K562 (cell line): ENCODE measurements around the gene GLUD1. TPM values are rescaled to one million over a fixed set of nuclear protein-coding genes. Genes with fewer than 3 reads are reported as not detected.
"Not testable (repeated sequence)": the region's sequence is repeated elsewhere in the genome, so short reads cannot be mapped to it uniquely, and the experiment has no call there.

Experiments
- ATAC-seq: fragments of 200-7000 bp; cut with Tn5 transposase; 3 replicates; pipeline ENCODE4 v1.9.1; 2020; ENCODE audit warnings: moderate library complexity
- BruUV-seq: library from RNA; stranded (reverse); fragments of 400-500 nt; replicated peaks from 2 replicates; lab custom pipeline; 2021; lab: Mats Ljungman, UMichigan
- CTCF ChIA-PET: fragments of 300-600 bp; formaldehyde crosslinking; extraction: SDS; loops from one replicate; lab custom pipeline; 2021; ENCODE audit warnings: low intra/inter-chr PET ratio; lab: Yijun Ruan, JAX
- POLR2A ChIA-PET: fragments of 300-600, 350-650 bp; sonication (Branson Sonifier 250); formaldehyde crosslinking; extraction: SDS; loops from one replicate; lab custom pipeline; 2021; ENCODE audit warnings: antibody characterized with exemption, inconsistent platforms; lab: Yijun Ruan, JAX
- DNase-seq, 4 experiments: peaks; one replicate each; pipeline versions ENCODE4 v3.0.0 to v3.0.0-alpha.2; 2011 to 2018; ENCODE audit warnings: low spot score in 3 of 4, mixed read lengths in 3 of 4; ENCODE audit errors: extremely low read depth in 1 of 4
- FAIRE-seq: peaks from 2 replicates; lab custom pipeline; 2011; peaks lifted over from hg19 to GRCh38; lab: Jason Lieb, UNC
- H2AFZ ChIP-seq: 2 replicates; pipeline ENCODE4 v1.6.0; 2011; ENCODE audit warnings: low read depth, low read length, control low read depth, inconsistent platforms
- H3K27ac ChIP-seq: fragments of 200-600 bp; 3 replicates; pipeline ENCODE4 v1.8.0; 2011; ENCODE audit warnings: low read depth, mild to moderate bottlenecking, control low read depth, inconsistent platforms, low read length, moderate library complexity, mixed read lengths; ENCODE audit errors: extremely low read depth
- H3K27me3 ChIP-seq, 2 experiments: fragments of 300-600 bp in 1 of 2; 2 replicates in 1 of 2; 3 replicates in 1 of 2; pipeline versions ENCODE4 v1.6.0 to v1.8.0; 2011; ENCODE audit warnings: inconsistent platforms in 2 of 2, low read length in 2 of 2, mild to moderate bottlenecking in 1 of 2, mixed read lengths in 1 of 2, moderate library complexity in 1 of 2; ENCODE audit not compliant: control insufficient read depth in 2 of 2, insufficient read depth in 2 of 2
- H3K36me3 ChIP-seq: fragments of 300-600 bp; 3 replicates; pipeline ENCODE4 v1.8.0; 2011; ENCODE audit warnings: mild to moderate bottlenecking, low read length, inconsistent platforms; ENCODE audit not compliant: control insufficient read depth, insufficient read depth
- H3K4me1 ChIP-seq, 2 experiments: fragments of 200-600 bp in 1 of 2; replicated peaks in 1 of 2; 2 replicates in 1 of 2; 3 replicates in 1 of 2; pipeline versions ENCODE4 v1.5.1 to v1.8.0; 2011; ENCODE audit warnings: inconsistent platforms in 2 of 2, low read length in 2 of 2, mild to moderate bottlenecking in 1 of 2, mixed read lengths in 1 of 2, moderate library complexity in 1 of 2; ENCODE audit not compliant: control insufficient read depth in 2 of 2, insufficient read depth in 2 of 2
- H3K4me2 ChIP-seq: 2 replicates; pipeline ENCODE4 v1.6.1; 2011; ENCODE audit warnings: low read length, control low read depth, inconsistent platforms, mixed read lengths; ENCODE audit not compliant: insufficient read depth
- H3K4me3 ChIP-seq: fragments of 200-600 bp; sonication (generic), shearing (Covaris generic); 2 replicates; pipeline ENCODE4 v1.5.1; 2016; ENCODE audit warnings: control low read depth, inconsistent platforms
- H3K79me2 ChIP-seq: fragments of 200-600 bp; 3 replicates; pipeline ENCODE4 v1.8.0; 2011; ENCODE audit warnings: low read length, inconsistent platforms; ENCODE audit not compliant: control insufficient read depth, insufficient read depth
- H3K9ac ChIP-seq, 2 experiments: 2 replicates each; pipeline versions ENCODE4 v1.6.0 to v1.6.1; 2011; ENCODE audit warnings: low read depth in 2 of 2, low read length in 2 of 2, control low read depth in 1 of 2, inconsistent platforms in 1 of 2, mild to moderate bottlenecking in 1 of 2, mixed read lengths in 1 of 2; ENCODE audit not compliant: insufficient read depth in 1 of 2
- H3K9me1 ChIP-seq: one replicate; pipeline ENCODE4 v1.6.0; 2011; ENCODE audit warnings: inconsistent platforms, mild to moderate bottlenecking, low read length, moderate library complexity; ENCODE audit not compliant: control insufficient read depth, insufficient read depth
- H3K9me3 ChIP-seq: replicated peaks from 2 replicates; pipeline ENCODE4 v1.5.1; 2011; ENCODE audit warnings: low read depth, low read length, inconsistent platforms; ENCODE audit not compliant: control insufficient read depth, insufficient read depth
- H4K20me1 ChIP-seq: replicated peaks from 2 replicates; pipeline ENCODE4 v1.6.1; 2011; ENCODE audit warnings: low read length, inconsistent platforms, mixed read lengths; ENCODE audit not compliant: control insufficient read depth, insufficient read depth
- C11orf30 ChIP-seq: fragments of 450-650 bp; IDR thresholded peaks from 2 replicates; pipeline ENCODE4 v1.6.1; 2016; ENCODE audit warnings: low read depth, mild to moderate bottlenecking
- MAFF ChIP-seq: IDR thresholded peaks from 2 replicates; pipeline ENCODE4 v1.6.1; 2012; ENCODE audit warnings: low read length, improper control_type of control experiment
- MAFK ChIP-seq: IDR thresholded peaks from 2 replicates; pipeline ENCODE4 v1.6.1; 2011; ENCODE audit warnings: low read length, improper control_type of control experiment
- ZNF316 ChIP-seq: fragments of 450-650 bp; IDR thresholded peaks from 2 replicates; pipeline ENCODE4 v1.6.1; 2016
- WGBS: fragments of 100-300 bp; shearing (Covaris generic); methylation state at CpG from one replicate; pipeline ENCODE4 v1.1.6; 2016; ENCODE audit warnings: low coverage, mixed read lengths; ENCODE audit not compliant: insufficient coverage; ENCODE audit errors: missing lambda C conversion rate; 5-methylcytosine and 5-hydroxymethylcytosine counted together
- in situ Hi-C: fragments of 300-500 bp; cut with MboI; formaldehyde crosslinking; loops from 4 replicates; pipeline ENCODE4 v1.15.0; 2018; ENCODE audit warnings: inconsistent platforms, mixed read lengths
- intact Hi-C: fragments of 100-400 bp; cut with micrococcal nuclease; formaldehyde crosslinking; loops from 2 replicates; pipeline ENCODE4 v1.14.2; 2022
- polyA plus RNA-seq, 8 experiments: library from polyadenylated mRNA; depleted of rRNA in 4 of 8; stranded (reverse) in 5 of 8; unstranded in 3 of 8; fragments of >200 nt; fragmentation: Nextera tagmentation in 2 of 8; fragmentation: Illumina TruSeq in 1 of 8; extraction: Ambion mirVana in 2 of 8; extraction: Trizol in 1 of 8; gene quantifications; 2 replicates each; pipeline versions ENCODE4 v1.2.1 to v1.2.3, GENCODE V29; 2011 to 2014; ENCODE audit warnings: inconsistent platforms in 1 of 8, missing spikeins in 1 of 8
- total RNA-seq, 7 experiments: library from RNA; depleted of rRNA in 6 of 7; stranded (reverse); fragments of >200 nt in 6 of 7; fragmentation: Illumina TruSeq in 2 of 7; extraction: Trizol in 2 of 7; gene quantifications; 2 replicates each; pipeline versions ENCODE4 v1.2.1 to v1.2.3, GENCODE V29; 2011 to 2021; ENCODE audit warnings: low replicate concordance in 1 of 7

Gene GLUD1
- total and polyA plus RNA-seq, 9 of the 15 experiments (the other 6 are each of a cell fraction or from before 2014, with no cell fraction given): 21.9 to 92.0 (median 76.3) TPM

DNA sequence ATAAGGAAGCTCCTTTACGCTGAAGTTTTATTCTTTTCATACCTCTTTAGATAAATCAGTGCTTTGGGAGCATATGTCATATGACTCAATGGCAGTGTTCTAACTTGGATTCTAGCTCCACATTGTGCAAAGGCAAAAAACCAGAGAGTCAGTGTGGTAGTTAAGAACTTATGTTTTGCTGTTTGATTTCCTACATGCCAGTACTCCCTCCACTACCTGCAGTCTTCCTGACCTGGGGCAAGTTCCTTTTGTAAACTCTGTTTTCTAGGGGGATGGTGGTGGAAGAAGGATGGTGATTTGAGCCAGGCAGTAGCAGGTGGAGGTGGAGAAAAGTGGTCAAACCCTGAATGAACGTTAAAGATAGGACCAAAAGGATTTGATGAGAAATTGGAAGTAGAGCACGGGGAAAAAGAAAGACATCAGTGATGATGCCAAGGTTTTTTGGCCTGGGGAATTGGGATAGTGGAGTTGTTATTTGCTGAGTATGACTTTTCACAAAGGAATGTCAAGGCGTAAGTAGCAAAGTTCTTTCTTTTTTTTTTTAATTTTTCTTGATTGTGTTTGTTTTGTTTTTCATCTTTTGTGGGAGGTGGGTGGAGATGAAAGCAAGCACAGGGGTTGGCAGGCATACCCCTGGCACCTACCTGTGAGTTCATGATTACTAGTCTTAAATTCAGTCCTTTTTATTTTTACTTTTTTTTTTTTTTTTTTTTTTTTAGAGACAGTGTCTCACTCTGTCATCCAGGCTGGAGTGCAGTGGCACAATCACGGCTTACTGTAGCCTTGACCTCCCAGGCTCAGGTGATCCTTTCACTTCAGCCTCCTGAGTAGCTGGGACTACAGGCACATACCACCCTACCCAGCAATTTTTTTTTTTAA is 47.8 kb upstream of the GLUD1 start:
- H3K4me1 ChIP-seq, H3K9me1 ChIP-seq, POLR2A ChIA-PET, H3K4me2 ChIP-seq, H3K9ac ChIP-seq, H4K20me1 ChIP-seq, DNase-seq, CTCF ChIA-PET, H3K27me3 ChIP-seq, intact Hi-C loops, H3K27ac ChIP-seq, H3K36me3 ChIP-seq, H3K79me2 ChIP-seq, H3K4me3 ChIP-seq, BruUV-seq, ATAC-seq, H3K9me3 ChIP-seq, FAIRE-seq, in situ Hi-C loops, H2AFZ ChIP-seq: not testable (repeated sequence)
- 87% methylated on average over 3 of the region's 5 CpGs for WGBS
- TF ChIP-seq ZNF316 (peak; percentile 75), C11orf30 (peak; percentile 24; the same call in 1 of the 2 replicates)

DNA sequence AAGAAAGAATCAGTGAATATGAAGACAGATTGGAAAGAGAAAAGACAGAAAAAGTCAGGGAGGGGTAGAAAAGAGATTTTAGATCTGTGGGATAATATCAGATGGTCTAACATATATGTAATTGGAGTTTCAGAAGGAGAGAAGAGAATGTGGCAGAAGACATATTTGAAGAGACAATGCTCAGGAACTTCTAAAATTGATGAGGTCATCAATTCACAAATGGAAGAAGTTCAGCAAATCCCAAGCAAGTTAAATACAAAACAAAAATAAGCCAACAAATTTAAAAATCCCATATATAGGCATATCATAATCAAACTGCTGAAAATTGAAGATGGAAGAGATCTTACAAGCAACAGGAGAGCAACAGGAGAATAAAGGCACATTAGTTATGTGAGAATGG is 42.8 kb upstream of the GLUD1 start:
- ATAC-seq, DNase-seq, POLR2A ChIA-PET, H3K36me3 ChIP-seq, H2AFZ ChIP-seq, BruUV-seq, H3K4me2 ChIP-seq, H4K20me1 ChIP-seq, H3K79me2 ChIP-seq, H3K9me3 ChIP-seq, H3K27me3 ChIP-seq, H3K9ac ChIP-seq, in situ Hi-C loops, CTCF ChIA-PET, FAIRE-seq, H3K9me1 ChIP-seq, H3K4me1 ChIP-seq, intact Hi-C loops, H3K27ac ChIP-seq, H3K4me3 ChIP-seq: not testable (repeated sequence)
- TF ChIP-seq C11orf30: peak; percentile 30
- TF ChIP-seq MAFF: peak; percentile 45; the same call in 1 of the 2 replicates
- peak; percentile 48; the same call in 1 of the 2 replicates for TF ChIP-seq ZNF316
- TF ChIP-seq MAFK: peak; percentile 55; the same call in 1 of the 2 replicates

DNA sequence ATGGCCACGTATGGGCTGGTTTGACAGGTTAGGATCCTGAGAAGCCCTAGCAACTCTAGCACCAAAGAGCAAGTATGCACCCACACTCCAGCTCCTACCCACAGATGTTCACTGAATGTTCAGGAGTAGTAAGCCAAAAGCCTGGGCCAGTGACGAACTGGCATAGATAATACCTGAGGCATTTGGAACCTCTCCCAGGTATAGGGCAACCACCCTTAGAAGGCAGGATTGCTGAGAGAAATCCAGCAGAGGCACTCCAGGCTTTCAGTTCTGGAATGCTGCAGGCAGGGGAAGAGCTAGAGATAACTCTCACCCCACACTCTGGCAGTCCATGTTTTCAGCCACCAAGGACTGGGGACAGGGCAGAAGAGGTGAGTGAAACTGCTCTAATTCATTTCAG is 39.8 kb upstream of the GLUD1 start:
- DNase-seq, H3K27ac ChIP-seq, ATAC-seq, H3K4me1 ChIP-seq, H3K9me1 ChIP-seq, CTCF ChIA-PET, POLR2A ChIA-PET, H3K27me3 ChIP-seq, intact Hi-C loops, H3K4me3 ChIP-seq, H3K9me3 ChIP-seq, H3K36me3 ChIP-seq, H3K4me2 ChIP-seq, H2AFZ ChIP-seq, BruUV-seq, FAIRE-seq, H4K20me1 ChIP-seq, in situ Hi-C loops, H3K79me2 ChIP-seq, H3K9ac ChIP-seq: not testable (repeated sequence)
- 100% methylated on average over 1 of the region's 2 CpGs for WGBS
